ENCODE results near the gene PDHX. TPM values are rescaled to one million over a fixed set of nuclear protein-coding genes. Genes with fewer than 3 reads are reported as not detected.
A peak's percentile ranks its signal among the peaks of the same experiment; 100 is the strongest.

Gene PDHX
- total and polyA plus RNA-seq, 10 of the 15 experiments (the other 5 are each of a cell fraction or from before 2014, with no cell fraction given), result 14.5 to 41.9 (median 28.0) TPM

GRCh38 chr11:34926101-34926830 lies 9.8 kb downstream of the PDHX start:
- WGBS (ENCODE audit: insufficient coverage, insufficient replicate concordance, low lambda C conversion rate, missing lambda C conversion rate), result 2% methylated on average over 2 of the region's 2 CpGs
- Histone ChIP-seq H4K20me1 (ENCODE audit: control insufficient read depth, insufficient read depth) (no peaks in the 10 kb centered on the region), H3K4me2 (ENCODE audit: control insufficient read depth, insufficient read depth) (no peak overlapping the region), H2AFZ (ENCODE audit: control insufficient read depth, low read depth, low read length) (no peak overlapping the region; the same call in 1 of the 2 replicates), H3K9ac (ENCODE audit: control insufficient read depth, insufficient read depth, low read length) (no peak overlapping the region), H3K27me3 (replicated peaks in 1 of 2; ENCODE audit: control insufficient read depth in 2 of 2, insufficient read depth in 2 of 2, low read length in 1 of 2) (no peaks in the 10 kb centered on the region), H3K79me2 (ENCODE audit: control insufficient read depth, insufficient read depth, low read length) (peaks cover 2% of the 10 kb centered on the region; the same call in 1 of the 2 replicates), H3K9me3 (replicated peaks; ENCODE audit: control insufficient read depth, insufficient read depth, low read length) (no peaks in the 10 kb centered on the region), H3K4me3 (no peak overlapping the region), H3K36me3 (ENCODE audit: control insufficient read depth in 2 of 2, insufficient read depth in 2 of 2, low read length in 1 of 2) (no peaks in the 10 kb centered on the region), H3K4me1 (ENCODE audit: control insufficient read depth, insufficient read depth, low read length) (0 out of 2 replicates have a peak, but pooled peaks cover 2% of the 10 kb centered on the region), H3K27ac (ENCODE audit: control insufficient read depth, insufficient read depth) (no peak overlapping the region)
- ChIA-PET RAD21 (ENCODE audit: unreplicated experiment) (interaction anchor here (0.6 to 6.7 kb wide), 30 partner anchors 12 to 561 kb away, joined by 3 to 100 read pairs (median 4); no protein-coding TSS in a partner anchor), SMC1A (ENCODE audit: uncharacterized antibody, unreplicated experiment) (interaction anchor here (0.6 to 6.3 kb wide), 51 partner anchors 9 to 618 kb away, joined by 3 to 110 read pairs (median 4); partner anchors contain the start of genes APIP, CD44 and PDHX), CTCF (interaction anchor here (0.8 to 6.3 kb wide), 74 partner anchors 7 to 1341 kb away, joined by 3 to 172 read pairs (median 4); partner anchors contain the start of genes APIP, CD44 and PDHX), POLR2A (interaction anchor here (0.6 kb wide), 1 partner anchor 464 kb away, joined by 3 read pairs; no protein-coding TSS in a partner anchor)
- intact Hi-C loops (cut with micrococcal nuclease; ENCODE audit: unreplicated experiment) (loop anchor here (1.0 to 5.0 kb wide), 6 partner anchors 216 to 561 kb away; no protein-coding TSS in a partner anchor), in situ Hi-C loops (cut with MboI) (no loop called here)
- ATAC-seq, result peak; percentile 76
- peak; percentile 80 for FAIRE-seq
- no TSS peak for BruUV-seq (replicated peaks)
- DNase-seq (ENCODE audit: low read depth, low spot score), result no peak
- TF ChIP-seq RAD21 (IDR thresholded peaks at IDR 0.05; ENCODE audit: insufficient read depth, low read depth, low read length) (peak; percentile 97), FOXM1 (IDR thresholded peaks at IDR 0.05; ENCODE audit: low read depth, low read length) (0 out of 2 replicates have a peak, but pooled peaks have one; percentile 7), CTCF (IDR thresholded peaks at IDR 0.05 in 2 of 3, conservative IDR thresholded peaks at IDR 0.05 in 1 of 3; ENCODE audit: control insufficient read depth in 2 of 3, extremely low read depth in 1 of 3, insufficient read depth in 1 of 3, low read depth in 3 of 3, low read length in 3 of 3) (peak; percentile 52 to 70 (median 59); a peak in 5 of 6 replicates), NRF1 (conservative IDR thresholded peaks at IDR 0.05; ENCODE audit: low read depth, low read length) (no peak), SMC3 (IDR thresholded peaks at IDR 0.05; ENCODE audit: borderline replicate concordance, low read length) (peak; percentile 88)

Measured in GM12878 (cell line).